Stimulated activated CD8-positive, alpha-beta memory T cell treated with anti-CD3 and anti-CD28 coated beads, Interleukin-12 subunit alpha, Interleukin-12 subunit beta, amount 100 ng/mL, for 24 hours (primary cell): ENCODE results near the gene TMEM132E.
"Not testable (repeated sequence)": the region's sequence is repeated elsewhere in the genome, so short reads cannot be mapped to it uniquely, and the experiment has no call there.

Experiments
- DNase-seq: peaks from one replicate; pipeline ENCODE4 v3.0.0-alpha.2; 2020; ENCODE audit errors: extremely low read depth

TMEM132E gene, protein sequence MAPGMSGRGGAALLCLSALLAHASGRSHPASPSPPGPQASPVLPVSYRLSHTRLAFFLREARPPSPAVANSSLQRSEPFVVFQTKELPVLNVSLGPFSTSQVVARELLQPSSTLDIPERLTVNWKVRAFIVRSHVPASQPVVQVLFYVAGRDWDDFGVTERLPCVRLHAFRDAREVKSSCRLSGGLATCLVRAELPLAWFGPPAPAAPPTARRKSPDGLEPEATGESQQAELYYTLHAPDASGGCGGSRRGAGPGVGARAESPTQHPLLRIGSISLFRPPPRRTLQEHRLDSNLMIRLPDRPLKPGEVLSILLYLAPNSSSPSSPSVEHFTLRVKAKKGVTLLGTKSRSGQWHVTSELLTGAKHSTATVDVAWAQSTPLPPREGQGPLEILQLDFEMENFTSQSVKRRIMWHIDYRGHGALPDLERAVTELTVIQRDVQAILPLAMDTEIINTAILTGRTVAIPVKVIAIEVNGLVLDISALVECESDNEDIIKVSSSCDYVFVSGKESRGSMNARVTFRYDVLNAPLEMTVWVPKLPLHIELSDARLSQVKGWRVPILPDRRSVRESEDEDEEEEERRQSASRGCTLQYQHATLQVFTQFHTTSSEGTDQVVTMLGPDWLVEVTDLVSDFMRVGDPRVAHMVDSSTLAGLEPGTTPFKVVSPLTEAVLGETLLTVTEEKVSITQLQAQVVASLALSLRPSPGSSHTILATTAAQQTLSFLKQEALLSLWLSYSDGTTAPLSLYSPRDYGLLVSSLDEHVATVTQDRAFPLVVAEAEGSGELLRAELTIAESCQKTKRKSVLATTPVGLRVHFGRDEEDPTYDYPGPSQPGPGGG (N-terminal part only)

DNA sequence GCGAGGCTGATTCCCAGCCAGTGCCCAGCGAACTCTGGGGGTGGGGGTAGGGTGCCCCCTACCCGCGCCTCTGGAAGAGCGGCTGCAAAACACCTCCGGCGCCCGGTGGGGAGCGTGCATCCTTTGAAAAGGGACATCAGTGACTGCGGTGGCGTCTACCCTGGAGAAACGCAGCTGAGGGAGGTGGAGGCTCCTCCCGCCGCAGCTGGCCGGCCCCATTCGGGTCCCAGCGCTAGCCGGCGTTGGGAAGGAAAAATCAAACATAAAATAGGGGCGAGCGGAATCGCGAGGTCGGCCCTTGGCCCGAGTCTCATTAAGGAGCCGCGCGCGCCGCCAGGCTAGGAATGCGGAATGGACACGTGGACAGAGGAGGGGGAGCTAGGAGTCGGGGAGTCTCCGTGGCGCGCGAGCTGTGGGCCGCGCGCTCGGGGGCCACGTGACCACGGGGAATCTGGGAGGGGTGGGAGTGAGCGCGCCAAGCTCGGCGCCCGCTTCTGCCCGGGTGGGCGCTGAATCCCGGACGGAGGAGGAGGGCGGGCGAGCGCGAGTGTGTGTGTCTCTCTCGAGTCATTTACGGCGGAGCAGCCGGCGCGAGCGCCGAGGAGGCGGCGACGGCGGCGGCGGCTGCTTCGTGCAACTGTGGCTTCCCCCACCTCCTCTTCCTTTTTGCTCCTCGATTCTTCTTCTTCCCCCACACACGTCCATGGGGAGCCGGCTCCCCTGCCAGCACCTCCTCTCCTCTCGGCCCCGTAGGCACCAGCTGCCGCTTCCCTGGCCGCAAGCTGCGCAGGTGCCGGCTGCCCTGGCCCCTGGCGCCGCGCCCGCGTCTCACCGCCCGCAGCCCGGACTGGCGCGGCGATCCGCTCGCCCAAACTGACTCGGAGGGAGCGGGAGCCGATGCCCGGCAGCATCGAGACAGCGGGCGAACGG lies at the start of gene TMEM132E:
Gene TMEM132E (plus strand): TSS at position 566 of the 930 bp plus-strand sequence. CDS start 1,495 bp downstream, outside the sequence.
- DNase-seq = no peak

DNA sequence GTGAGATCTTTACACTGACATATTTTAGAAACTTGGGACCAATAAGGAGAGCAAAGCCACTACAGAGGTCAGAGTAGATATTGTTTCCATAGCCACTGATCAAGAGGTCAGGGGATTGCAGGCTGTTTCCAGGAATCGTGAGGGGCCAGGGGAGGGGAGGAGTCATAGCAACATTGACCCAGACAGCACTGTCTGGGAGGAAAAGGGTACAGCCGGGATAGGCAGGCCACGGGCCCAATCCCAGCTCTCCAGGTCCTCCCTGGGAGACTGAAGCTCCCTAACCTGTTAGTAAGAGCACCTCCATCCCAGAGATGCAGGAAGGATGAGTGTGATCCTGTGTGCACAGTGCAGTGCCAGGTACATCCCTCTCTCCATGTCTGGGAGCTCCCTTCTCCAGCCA lies 48.5 kb upstream of the TMEM132E start:
- DNase-seq = no peak

DNA sequence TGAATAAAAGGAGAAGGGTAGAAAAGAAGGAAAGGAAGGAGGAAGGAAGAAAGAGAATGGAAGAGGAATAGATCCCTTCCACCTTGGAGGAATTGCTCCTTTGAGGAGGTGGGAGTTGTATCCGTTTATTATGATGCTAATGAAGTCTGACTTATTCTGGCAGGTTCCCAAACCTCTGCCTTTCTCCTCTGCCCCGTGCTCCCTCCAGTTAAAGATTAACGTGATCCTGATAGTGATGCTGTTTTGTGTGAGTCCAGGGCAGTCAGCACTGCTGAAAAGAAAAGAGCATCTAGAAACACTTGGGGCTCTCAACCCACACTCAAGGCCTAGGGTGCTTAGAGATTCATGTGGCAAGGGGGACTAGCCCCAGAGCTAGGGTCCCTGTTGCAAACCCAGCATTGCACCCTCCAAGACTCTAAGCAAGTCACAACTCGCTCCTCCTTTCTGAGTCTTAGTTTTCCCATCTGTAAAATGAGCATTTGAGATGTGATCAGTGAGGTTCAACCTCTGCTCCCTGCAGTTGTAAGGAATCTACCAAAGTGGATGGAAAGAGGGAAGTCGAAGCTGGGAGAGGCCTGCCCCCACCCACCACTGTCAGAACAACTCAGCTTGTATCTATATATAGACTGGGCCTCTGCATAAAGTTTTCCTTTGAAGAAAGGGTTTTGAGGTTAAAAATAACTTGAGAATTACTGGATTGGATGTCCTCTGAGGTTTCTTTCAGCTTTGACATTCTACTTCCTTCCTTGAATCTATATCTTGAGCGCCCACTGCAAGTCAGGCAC lies 46.9 kb upstream of the TMEM132E start:
- DNase-seq = no peak

DNA sequence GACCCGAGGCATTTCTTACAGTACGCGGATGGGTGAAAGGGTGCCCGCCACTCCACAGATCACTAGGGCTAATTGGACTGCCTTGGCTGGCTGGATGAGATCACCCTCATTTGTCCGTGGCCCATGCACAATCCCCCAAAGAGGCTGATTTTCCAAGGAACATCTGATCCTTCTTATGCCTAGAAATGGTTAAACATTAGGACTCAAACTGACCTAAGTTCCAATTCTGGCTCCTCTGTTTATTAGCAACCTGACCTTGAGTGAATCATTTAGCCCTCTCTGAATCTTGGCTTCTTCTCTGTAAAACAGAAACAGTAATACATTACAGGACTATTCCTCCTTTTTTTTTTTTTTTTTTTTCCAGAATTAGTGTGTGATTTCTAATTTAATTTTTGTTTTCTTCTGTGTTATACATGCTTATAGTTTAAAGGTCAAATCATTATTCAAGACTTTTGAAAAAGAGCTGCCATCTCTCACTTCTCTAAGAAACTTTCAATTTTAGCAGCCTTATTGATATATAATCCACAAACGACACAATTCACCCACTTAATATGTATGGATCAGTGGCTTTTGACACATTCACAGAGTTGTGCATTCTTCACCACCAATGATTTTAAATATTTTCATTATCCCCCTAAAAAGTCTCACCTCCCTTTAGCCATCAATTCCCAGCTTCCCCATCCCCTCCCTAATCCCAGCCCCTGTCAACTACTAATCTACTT lies 45.4 kb upstream of the TMEM132E start:
- no peak for DNase-seq

DNA sequence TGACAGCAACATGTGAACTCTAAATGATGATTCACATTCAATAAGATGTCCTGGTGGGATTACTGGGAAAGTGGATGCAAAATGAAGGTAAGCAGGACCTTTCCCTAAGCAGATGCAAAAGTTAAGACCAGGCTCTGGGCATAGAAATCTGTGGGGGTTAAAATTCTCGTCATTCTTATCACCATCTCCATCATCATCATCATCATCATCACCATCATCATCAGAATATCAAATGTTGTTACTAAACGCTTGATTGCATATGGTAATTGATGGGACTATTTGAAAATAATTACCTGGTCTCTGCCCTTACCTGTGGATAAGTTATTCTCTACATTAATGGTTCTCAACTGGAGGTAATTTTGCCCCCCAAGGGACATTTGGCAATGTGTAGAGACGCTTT lies 41.9 kb upstream of the TMEM132E start:
- no peak for DNase-seq

DNA sequence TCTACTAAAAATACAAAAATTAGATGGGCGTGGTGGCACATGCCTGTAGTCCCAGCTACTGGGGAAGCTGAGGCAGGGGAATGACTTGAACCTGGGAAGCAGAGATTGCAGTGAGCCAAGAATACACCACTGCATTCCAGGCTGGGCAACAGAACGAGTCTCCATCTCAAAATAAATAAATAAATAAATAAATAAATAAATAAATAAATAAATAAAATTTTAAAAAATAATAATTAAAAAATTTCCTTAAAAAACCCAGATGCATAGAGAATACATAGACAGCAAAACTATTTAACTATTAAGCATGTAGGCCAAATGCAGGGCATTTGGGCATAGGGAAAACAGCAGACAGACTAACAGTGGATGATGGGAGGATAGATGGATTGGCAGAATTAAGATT lies 40.8 kb upstream of the TMEM132E start:
- not testable (repeated sequence) for DNase-seq

DNA sequence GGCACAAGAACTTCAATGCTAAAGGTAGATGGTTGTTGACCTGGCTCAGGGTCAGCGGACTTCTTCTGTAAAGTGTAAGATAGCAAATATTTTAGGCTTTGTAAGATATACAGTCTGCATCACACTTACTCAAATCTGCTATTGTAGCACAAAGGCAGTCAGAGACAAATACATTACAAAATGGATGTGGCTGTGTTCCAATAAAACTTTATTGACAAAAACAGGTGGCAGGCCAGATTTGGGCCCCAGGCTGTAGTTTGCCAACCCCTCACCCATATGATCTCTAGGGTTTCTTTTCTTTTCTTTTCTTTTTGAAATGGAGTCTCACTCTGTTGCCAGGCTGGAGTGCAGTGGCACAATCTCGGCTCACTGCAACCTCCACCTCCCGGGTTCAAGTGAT lies 39.5 kb upstream of the TMEM132E start:
- no peak for DNase-seq

DNA sequence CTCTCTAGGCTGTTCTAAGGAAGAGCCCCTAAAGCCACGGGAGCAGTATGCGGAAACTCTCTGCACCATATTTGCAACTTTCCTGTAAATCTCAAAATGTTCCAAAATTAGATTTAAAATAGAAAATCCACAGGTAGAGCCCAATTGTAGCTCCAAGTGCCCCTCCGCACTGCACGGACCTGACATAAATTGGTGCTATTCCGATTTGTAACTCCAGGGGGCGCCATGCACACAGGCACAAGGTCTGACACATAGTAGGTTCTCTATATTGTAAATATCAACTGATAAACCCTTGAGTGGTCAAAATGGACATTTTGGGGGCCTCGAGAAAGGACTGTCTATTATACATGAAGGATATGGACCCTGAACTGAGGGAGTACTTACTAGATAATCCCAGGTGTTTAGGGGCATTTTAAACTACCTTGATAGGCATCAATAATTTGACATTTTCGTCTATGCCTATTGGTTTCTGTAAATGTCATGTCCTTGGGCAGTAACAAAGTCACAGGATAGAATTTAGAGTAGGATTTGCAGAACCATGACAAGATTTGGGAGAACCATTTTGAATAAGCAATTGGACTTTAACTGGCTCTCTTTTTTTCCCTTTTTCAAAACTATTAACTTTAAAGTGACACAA lies 36.6 kb upstream of the TMEM132E start:
- DNase-seq = peak; percentile 14

DNA sequence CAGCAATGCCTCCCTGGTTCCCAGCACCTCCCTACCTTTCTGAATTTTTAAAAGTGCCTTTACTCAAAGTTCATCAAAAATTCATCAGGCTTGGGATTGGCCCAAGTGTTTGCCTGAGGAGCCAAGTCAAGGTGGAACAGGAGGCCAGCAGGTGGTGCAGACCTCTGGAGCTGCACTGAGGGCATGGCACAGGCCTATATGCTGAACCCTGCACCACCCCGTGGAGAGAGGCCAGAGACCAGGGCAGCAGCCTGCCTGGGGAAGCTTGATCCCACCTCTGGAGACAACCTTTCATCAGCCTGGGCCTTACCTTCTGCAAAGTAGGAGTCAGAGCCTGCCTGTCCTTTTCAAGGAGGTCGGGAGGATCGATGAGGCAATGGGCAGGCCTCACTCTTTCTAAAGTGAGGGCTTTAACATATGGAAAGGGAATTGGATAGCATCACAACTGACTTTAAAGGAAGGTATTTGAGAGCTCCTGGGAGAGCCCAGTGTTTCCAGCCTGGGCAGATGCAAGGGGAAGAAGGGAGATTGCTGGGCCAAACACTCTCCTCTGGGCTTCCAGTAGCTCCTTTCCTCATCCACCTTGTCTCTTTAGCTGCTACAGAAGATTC lies 31.8 kb upstream of the TMEM132E start:
- DNase-seq = no peak

DNA sequence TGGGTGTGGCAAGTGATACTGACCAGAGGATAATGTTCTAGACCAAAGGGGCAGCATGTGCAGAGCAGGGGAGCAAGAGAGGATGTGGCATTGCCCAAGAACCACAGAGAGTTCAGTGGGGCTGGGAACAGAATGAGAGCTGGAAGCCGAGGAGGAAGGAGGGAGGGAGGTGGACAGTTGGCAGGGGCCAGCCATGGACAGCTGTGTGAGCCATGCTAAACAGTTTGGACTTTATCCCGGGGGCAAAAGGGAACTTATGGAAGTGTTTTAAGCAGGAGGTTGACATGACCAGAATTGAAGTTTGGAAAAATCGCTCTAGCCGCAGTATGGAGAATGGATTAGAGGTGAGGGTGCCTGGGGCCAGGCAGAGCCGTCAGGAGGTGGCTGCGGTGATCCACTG lies 29.4 kb upstream of the TMEM132E start:
- DNase-seq = no peak

DNA sequence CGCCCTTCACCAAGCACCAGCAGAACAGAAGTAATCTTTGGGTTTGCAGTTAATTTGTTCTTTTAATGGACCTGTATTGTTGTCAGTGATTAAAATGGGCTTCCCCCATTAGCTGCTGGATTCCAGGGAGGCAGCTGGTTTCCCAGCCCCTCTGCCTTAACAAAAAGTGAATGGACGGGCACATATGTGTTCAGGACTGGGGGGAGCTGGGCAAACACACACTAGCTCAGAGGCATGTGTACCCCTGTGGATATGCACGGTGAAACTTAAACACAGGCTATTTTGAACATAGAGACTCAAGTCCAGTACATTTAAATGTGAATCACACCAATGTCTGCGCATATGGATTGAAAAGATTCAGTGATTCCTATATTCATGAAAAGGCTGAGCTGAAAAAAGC lies 25.5 kb upstream of the TMEM132E start:
- DNase-seq = no peak

DNA sequence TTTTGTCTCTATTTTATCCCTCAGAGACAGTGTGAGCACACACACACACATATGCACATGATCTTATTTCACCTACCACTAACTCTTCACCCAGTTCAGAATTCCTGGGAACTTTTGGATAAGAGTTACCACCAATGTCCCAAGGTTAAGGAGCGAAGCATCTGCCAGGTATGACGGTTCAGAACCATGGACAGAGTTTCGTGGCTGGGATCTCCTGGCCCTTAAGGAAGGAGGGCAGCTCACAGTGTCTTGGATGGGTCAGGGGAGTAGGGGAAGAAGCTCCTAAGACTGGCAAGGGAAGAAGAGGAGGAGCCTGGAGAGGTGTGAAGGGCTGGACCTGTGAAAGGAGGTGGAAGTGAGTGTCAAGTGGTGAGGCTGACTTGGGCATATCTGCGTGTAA lies 23.0 kb upstream of the TMEM132E start:
- DNase-seq = no peak

DNA sequence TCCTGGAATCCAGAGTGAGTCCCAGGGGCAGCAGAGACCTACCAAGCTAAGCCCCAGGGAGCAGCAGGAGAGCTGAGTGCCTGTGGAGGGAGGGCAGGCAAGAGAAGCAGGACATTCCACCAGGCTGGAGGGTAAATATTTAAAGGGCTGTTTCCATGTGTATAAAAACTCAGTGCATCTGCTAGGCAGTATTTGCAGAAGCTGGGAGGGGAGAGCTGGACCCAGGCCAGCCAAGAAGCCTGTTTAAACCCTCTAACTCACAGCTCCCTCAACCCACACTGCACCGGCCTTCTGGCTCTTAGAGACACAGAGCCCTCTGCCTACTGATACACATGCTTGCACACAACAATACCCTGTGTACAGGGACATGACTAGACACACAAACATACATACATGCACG lies 22.5 kb upstream of the TMEM132E start:
- no peak for DNase-seq

DNA sequence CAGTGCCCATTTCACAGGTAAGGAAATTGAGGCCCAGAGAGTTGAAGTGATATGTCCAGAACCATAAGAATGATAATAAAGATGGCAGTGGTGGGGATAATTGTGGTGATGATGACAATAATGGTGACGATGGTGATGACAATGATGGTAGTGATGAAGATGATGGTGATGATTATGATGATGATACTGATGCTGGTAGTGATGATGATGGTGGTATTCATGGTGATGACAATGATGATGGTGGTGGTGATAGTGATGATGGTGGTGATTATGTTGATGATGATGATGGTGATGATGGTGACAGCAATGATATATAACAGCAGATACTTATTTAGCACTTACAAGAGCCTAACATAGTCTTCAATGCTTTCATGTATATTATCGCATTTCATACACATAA lies 18.1 kb upstream of the TMEM132E start:
- DNase-seq = no peak

DNA sequence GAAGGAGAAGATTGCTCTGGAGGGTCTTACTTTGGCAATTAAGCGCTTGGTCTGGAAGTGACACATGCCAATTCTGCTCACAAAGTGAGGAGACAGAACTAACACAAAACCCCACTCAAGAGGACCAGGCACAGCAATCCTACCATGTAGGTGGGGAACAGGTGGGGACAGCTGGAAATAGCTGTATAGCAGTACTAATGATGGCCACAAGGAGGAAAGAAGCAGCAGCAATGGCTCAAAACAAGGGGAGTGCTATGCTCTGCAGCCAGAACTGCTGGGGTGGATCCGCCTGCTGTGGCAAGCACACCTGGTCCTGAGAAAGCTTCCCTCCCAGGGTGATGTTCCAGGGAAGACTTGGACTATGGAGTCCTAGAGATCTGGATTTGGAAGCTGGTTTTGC lies 17.0 kb upstream of the TMEM132E start:
- no peak for DNase-seq

DNA sequence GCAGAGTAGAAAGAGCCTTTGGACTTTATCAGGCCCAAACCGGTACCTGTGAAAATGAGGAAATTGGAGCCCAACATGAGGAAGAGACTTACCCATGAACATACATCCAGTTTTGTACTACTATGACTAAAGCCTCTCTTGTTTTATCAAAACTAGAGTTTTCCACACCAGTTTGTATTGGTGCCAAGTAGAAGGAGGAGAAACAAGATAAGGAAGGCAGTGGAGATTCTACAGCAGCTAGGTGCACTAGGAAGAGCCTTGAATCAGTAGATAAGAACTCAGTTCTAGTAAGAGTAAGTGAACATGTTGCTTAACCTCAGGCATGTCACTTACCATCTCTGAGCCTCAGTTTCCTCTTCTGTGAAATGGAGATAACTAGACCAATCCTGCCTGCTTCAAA lies 13.7 kb upstream of the TMEM132E start:
- no peak for DNase-seq

DNA sequence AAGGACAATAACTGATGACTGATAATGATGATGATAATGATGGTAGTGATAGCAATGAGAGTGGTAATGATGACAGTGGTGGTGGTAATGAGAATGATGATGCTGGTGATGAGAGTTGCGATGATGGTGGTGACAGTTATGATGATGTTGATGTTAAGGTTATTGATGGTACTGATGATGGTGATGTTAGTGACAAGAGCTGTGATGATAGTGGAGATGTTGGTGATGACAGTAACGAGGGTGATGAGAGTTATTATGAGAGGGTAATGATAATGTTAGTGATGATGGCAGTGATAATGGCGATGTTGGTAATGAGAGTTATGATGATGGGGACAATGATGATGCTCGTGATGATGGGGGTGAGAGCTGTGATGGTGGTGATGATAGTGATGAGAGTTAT lies 13.2 kb upstream of the TMEM132E start:
- no peak for DNase-seq

DNA sequence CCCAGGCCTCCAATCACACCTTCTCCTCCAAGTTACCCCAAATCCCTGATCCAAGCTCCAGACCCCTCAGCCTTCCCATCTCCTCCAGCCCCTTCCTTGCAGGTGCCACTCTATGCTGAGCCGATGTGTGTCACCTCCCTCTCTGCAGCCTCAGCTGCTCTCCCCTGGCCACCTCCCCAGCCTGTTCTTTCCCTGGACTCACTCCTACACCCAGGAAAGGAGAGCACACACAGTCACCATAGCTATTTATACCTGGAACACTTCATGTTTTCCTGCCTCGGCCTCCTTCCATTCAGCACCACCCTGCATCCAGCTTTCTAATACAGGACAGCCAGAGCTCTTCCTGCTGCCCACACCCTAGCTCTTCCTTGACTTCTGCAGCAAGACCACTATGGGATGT lies 12.5 kb upstream of the TMEM132E start:
- no peak for DNase-seq

DNA sequence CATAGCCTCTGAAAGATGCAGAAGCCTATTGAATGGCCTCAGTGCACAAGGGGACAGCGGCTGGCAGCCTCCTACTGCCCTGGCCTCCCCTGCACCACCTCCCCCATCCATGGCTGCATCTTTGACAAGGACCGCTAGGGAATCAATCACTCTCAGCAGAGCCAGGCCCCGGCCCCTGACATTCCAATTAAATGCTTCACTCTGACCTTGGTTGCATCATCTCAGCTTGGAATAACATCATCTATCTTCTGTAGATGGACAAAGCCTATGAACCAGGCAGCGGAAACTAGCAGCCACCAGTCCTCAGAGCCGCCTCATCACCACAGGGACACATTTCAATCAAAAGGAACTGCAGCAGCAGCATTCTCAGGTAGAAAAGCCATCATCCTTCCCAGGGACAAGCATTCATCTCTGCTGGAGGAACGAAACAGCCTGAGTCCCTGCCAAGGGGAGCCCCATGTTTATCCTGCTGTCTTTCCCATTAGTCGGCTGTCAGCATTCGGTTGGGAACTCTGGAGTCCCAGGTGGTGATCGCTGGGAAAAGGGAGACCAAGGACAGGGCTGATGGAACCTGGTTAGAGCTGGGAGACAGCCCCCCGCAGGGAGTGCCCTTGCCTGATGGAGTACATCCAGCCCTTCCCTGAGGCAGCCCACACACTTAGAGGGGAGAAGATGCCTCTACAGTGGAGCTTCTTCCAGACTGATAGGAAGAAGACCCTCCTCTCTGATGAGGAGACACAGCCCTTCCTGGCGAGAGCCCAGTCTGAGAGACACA lies 11.5 kb upstream of the TMEM132E start:
- no peak for DNase-seq
